ENCODE results near the gene CUEDC1.

Gene CUEDC1

GRCh38 chr17:57940653-57941329 lies 14.4 kb downstream of the CUEDC1 start:
- Histone ChIP-seq H3K9ac (ENCODE audit: low read depth in 1 of 2, low read length in 2 of 2) (no peak overlapping the region), H3K4me1 (ENCODE audit: control insufficient read depth in 2 of 2, insufficient read depth in 2 of 2, low read length in 2 of 2) (peaks cover 28 to 43% of the 10 kb centered on the region in 2 donors), H3K27ac (ENCODE audit: low read depth in 2 of 2, low read length in 2 of 2) (peak overlapping the region; percentile 59 to 70), H3K9me3 (ENCODE audit: control insufficient read depth in 2 of 2, low read length in 2 of 2) (no peaks in the 10 kb centered on the region), H3K36me3 (ENCODE audit: control insufficient read depth in 2 of 2, insufficient read depth in 2 of 2, low read length in 2 of 2) (no peaks in the 10 kb centered on the region), H3K27me3 (ENCODE audit: control insufficient read depth in 2 of 2, insufficient read depth in 2 of 2, low read length in 2 of 2) (no peaks in the 10 kb centered on the region), H3K4me3 (ENCODE audit: low read length in 2 of 2) (no peak overlapping the region)

DNA sequence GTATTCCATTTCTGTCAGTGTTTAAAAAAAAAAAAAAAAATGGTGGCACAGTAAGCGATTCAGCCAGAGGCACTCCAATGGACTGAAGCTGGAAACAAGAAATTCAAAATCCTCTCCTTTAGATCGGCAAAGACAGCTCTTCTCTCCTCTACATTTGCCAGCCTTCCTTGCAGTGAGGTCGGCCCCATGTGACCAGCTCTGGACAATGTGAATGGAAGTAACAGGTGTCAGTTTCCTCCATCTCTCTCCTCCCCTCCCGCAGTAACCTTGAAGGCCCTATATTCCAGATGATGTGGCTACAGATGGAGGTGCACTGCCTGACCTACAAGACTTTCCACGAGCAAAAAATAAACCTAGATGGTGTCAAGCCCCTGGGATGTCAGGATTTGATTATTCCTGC lies 15.0 kb downstream of the CUEDC1 start:
- peak overlapping the region; percentile 59 to 70 for H3K27ac ChIP-seq (ENCODE audit: low read depth in 2 of 2, low read length in 2 of 2)
- peak overlapping the region in 1 of 2 donors; percentile 12 for H3K9ac ChIP-seq (ENCODE audit: low read depth in 1 of 2, low read length in 2 of 2)
- no peaks in the 10 kb centered on the region for H3K36me3 ChIP-seq (ENCODE audit: control insufficient read depth in 2 of 2, insufficient read depth in 2 of 2, low read length in 2 of 2)
- H3K4me3 ChIP-seq (ENCODE audit: low read length in 2 of 2): no peak overlapping the region
- peaks cover 28 to 48% of the 10 kb centered on the region in 2 donors for H3K4me1 ChIP-seq (ENCODE audit: control insufficient read depth in 2 of 2, insufficient read depth in 2 of 2, low read length in 2 of 2)
- H3K9me3 ChIP-seq (ENCODE audit: control insufficient read depth in 2 of 2, low read length in 2 of 2): no peaks in the 10 kb centered on the region
- H3K27me3 ChIP-seq (ENCODE audit: control insufficient read depth in 2 of 2, insufficient read depth in 2 of 2, low read length in 2 of 2): no peaks in the 10 kb centered on the region

GRCh38 chr17:57939797-57940196 lies 15.4 kb downstream of the CUEDC1 start:
- Histone ChIP-seq H3K27ac (ENCODE audit: low read depth in 2 of 2, low read length in 2 of 2) (peak overlapping the region; percentile 59 to 70), H3K4me3 (ENCODE audit: low read length in 2 of 2) (no peak overlapping the region), H3K36me3 (ENCODE audit: control insufficient read depth in 2 of 2, insufficient read depth in 2 of 2, low read length in 2 of 2) (no peaks in the 10 kb centered on the region), H3K9ac (ENCODE audit: low read depth in 1 of 2, low read length in 2 of 2) (peak overlapping the region in 1 of 2 donors; percentile 39), H3K27me3 (ENCODE audit: control insufficient read depth in 2 of 2, insufficient read depth in 2 of 2, low read length in 2 of 2) (no peaks in the 10 kb centered on the region), H3K4me1 (ENCODE audit: control insufficient read depth in 2 of 2, insufficient read depth in 2 of 2, low read length in 2 of 2) (peaks cover 28 to 52% of the 10 kb centered on the region in 2 donors), H3K9me3 (ENCODE audit: control insufficient read depth in 2 of 2, low read length in 2 of 2) (no peaks in the 10 kb centered on the region)

DNA sequence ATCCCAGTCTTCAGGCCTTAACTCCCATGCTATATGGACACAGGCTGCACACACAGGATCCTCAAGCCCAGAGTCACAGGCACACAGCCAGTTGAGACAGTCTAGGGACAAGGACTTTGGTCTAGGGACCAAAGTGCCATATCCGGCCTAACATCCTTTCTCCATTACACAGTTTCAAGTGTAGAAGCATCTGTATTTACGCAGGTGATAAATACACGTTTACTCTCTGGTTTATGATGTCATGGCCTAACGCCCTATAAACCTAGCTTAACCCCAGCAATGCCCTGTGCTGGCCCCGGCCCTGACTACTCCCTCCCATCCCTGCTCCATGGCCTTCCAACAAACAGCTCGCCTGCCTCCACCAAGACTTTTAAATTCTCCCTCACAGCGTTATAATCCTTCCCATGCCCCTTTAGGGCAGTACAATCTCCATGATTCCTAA lies 17.1 kb downstream of the CUEDC1 start:
- Histone ChIP-seq H3K36me3 (ENCODE audit: control insufficient read depth in 2 of 2, insufficient read depth in 2 of 2, low read length in 2 of 2) (no peaks in the 10 kb centered on the region), H3K4me3 (ENCODE audit: low read length in 2 of 2) (no peak overlapping the region), H3K4me1 (ENCODE audit: control insufficient read depth in 2 of 2, insufficient read depth in 2 of 2, low read length in 2 of 2) (peaks cover 28 to 53% of the 10 kb centered on the region in 2 donors), H3K27ac (ENCODE audit: low read depth in 2 of 2, low read length in 2 of 2) (peak overlapping the region; percentile 43 to 68), H3K27me3 (ENCODE audit: control insufficient read depth in 2 of 2, insufficient read depth in 2 of 2, low read length in 2 of 2) (no peaks in the 10 kb centered on the region), H3K9me3 (ENCODE audit: control insufficient read depth in 2 of 2, low read length in 2 of 2) (no peaks in the 10 kb centered on the region), H3K9ac (ENCODE audit: low read depth in 1 of 2, low read length in 2 of 2) (no peak overlapping the region)

DNA sequence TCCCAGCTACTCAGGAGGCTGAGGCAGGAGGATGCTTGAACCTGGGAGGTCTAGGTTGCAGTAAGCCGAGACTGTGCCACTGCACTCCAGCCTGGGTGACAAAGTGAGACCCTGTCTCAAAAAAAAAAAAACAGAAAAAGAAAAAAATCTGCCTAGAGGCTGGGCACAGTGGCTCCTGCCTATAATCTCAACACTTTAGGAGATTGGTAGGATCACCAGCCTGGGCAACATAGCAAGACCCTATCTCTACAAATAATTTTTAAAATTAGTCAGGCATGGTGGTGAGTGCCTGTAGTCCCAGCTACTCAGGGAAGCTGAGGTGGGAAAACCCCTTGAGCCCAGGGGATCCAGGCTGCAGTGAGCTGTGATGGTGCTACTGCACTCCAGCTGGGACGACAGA lies 17.7 kb downstream of the CUEDC1 start:
- H3K4me1 ChIP-seq (ENCODE audit: control insufficient read depth in 2 of 2, insufficient read depth in 2 of 2, low read length in 2 of 2): peaks cover 28 to 51% of the 10 kb centered on the region in 2 donors

GRCh38 chr17:57935833-57936807 lies 19.1 kb downstream of the CUEDC1 start:
- H3K36me3 ChIP-seq (ENCODE audit: control insufficient read depth in 2 of 2, insufficient read depth in 2 of 2, low read length in 2 of 2): no peaks in the 10 kb centered on the region
- no peaks in the 10 kb centered on the region for H3K27me3 ChIP-seq (ENCODE audit: control insufficient read depth in 2 of 2, insufficient read depth in 2 of 2, low read length in 2 of 2)
- H3K27ac ChIP-seq (ENCODE audit: low read depth in 2 of 2, low read length in 2 of 2): peak overlapping the region; percentile 78 to 86
- H3K9me3 ChIP-seq (ENCODE audit: control insufficient read depth in 2 of 2, low read length in 2 of 2): no peaks in the 10 kb centered on the region
- peaks cover 26 to 50% of the 10 kb centered on the region in 2 donors for H3K4me1 ChIP-seq (ENCODE audit: control insufficient read depth in 2 of 2, insufficient read depth in 2 of 2, low read length in 2 of 2)
- H3K9ac ChIP-seq (ENCODE audit: low read depth in 1 of 2, low read length in 2 of 2): peak overlapping the region; percentile 15 to 46
- no peak overlapping the region for H3K4me3 ChIP-seq (ENCODE audit: low read length in 2 of 2)

More for the DNA sequence above, 17.7 kb downstream of the CUEDC1 start:
- H3K27me3 ChIP-seq (ENCODE audit: control insufficient read depth in 2 of 2, insufficient read depth in 2 of 2, low read length in 2 of 2): no peaks in the 10 kb centered on the region
- H3K9ac ChIP-seq (ENCODE audit: low read depth in 1 of 2, low read length in 2 of 2): no peak overlapping the region
- H3K4me3 ChIP-seq (ENCODE audit: low read length in 2 of 2): no peak overlapping the region
- no peaks in the 10 kb centered on the region for H3K36me3 ChIP-seq (ENCODE audit: control insufficient read depth in 2 of 2, insufficient read depth in 2 of 2, low read length in 2 of 2)
- no peaks in the 10 kb centered on the region for H3K9me3 ChIP-seq (ENCODE audit: control insufficient read depth in 2 of 2, low read length in 2 of 2)
- peak overlapping the region in 1 of 2 donors; percentile 43 for H3K27ac ChIP-seq (ENCODE audit: low read depth in 2 of 2, low read length in 2 of 2)

DNA sequence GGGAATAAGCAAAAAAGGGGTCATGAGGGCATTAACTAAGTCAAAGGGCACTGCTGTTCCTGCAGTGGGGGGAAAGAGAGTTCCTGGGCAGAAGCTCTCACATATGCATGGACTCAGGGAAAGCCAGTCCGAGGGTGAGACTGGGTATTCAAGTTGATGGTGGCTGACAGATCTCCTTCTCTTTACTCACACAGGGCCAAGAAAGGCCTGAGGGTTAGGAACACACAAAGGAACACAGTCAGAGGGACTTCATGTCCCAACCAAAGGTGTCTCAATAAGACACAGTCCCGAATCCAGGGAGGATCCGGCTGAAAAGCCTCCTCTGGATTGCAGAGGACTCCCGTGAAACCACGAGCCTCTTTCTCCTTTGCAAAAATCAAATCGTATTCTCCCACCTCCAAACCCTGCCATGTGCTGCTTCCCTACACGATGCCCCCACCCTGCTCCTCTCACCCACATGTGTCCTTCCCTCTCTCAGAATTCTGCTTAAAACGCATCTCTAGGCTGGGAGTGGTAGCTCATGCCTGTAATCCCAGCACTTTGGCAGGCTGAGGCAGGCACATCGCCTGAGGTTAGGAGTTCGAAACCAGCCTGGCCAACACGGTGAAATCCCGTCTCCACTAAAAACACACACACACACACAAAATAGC lies 23.6 kb downstream of the CUEDC1 start:
- Histone ChIP-seq H3K4me3 (ENCODE audit: low read length in 2 of 2) (no peak overlapping the region), H3K27ac (ENCODE audit: low read depth in 2 of 2, low read length in 2 of 2) (no peak overlapping the region), H3K27me3 (ENCODE audit: control insufficient read depth in 2 of 2, insufficient read depth in 2 of 2, low read length in 2 of 2) (no peaks in the 10 kb centered on the region), H3K4me1 (ENCODE audit: control insufficient read depth in 2 of 2, insufficient read depth in 2 of 2, low read length in 2 of 2) (peaks cover 10 to 44% of the 10 kb centered on the region in 2 donors), H3K9me3 (ENCODE audit: control insufficient read depth in 2 of 2, low read length in 2 of 2) (no peaks in the 10 kb centered on the region), H3K9ac (ENCODE audit: low read depth in 1 of 2, low read length in 2 of 2) (no peak overlapping the region), H3K36me3 (ENCODE audit: control insufficient read depth in 2 of 2, insufficient read depth in 2 of 2, low read length in 2 of 2) (no peaks in the 10 kb centered on the region)

- Histone ChIP-seq H3K4me3 (ENCODE audit: low read length in 2 of 2) (no peak overlapping the region), H3K4me1 (ENCODE audit: control insufficient read depth in 2 of 2, insufficient read depth in 2 of 2, low read length in 2 of 2) (peaks cover 13 to 31% of the 10 kb centered on the region in 2 donors), H3K9ac (ENCODE audit: low read depth in 1 of 2, low read length in 2 of 2) (no peak overlapping the region), H3K27ac (ENCODE audit: low read depth in 2 of 2, low read length in 2 of 2) (peak overlapping the region in 1 of 2 donors; percentile 32), H3K9me3 (ENCODE audit: control insufficient read depth in 2 of 2, low read length in 2 of 2) (no peaks in the 10 kb centered on the region), H3K27me3 (ENCODE audit: control insufficient read depth in 2 of 2, insufficient read depth in 2 of 2, low read length in 2 of 2) (no peaks in the 10 kb centered on the region), H3K36me3 (ENCODE audit: control insufficient read depth in 2 of 2, insufficient read depth in 2 of 2, low read length in 2 of 2) (no peaks in the 10 kb centered on the region)
Observed at GRCh38 chr17:57930239-57930638, 25.0 kb downstream of the CUEDC1 start.

- Histone ChIP-seq H3K4me1 (ENCODE audit: control insufficient read depth in 2 of 2, insufficient read depth in 2 of 2, low read length in 2 of 2) (peaks cover 16 to 25% of the 10 kb centered on the region in 2 donors), H3K27me3 (ENCODE audit: control insufficient read depth in 2 of 2, insufficient read depth in 2 of 2, low read length in 2 of 2) (no peaks in the 10 kb centered on the region), H3K27ac (ENCODE audit: low read depth in 2 of 2, low read length in 2 of 2) (peak overlapping the region; percentile 2 to 4), H3K9ac (ENCODE audit: low read depth in 1 of 2, low read length in 2 of 2) (no peak overlapping the region), H3K9me3 (ENCODE audit: control insufficient read depth in 2 of 2, low read length in 2 of 2) (no peaks in the 10 kb centered on the region), H3K4me3 (ENCODE audit: low read length in 2 of 2) (no peak overlapping the region), H3K36me3 (ENCODE audit: control insufficient read depth in 2 of 2, insufficient read depth in 2 of 2, low read length in 2 of 2) (no peaks in the 10 kb centered on the region)
Observed at GRCh38 chr17:57929386-57929785, 25.8 kb downstream of the CUEDC1 start.
